Esophagus (tissue), 2 donors: ENCODE results near the gene LOXL4. TPM values are rescaled to one million over a fixed set of nuclear protein-coding genes. Genes with fewer than 3 reads are reported as not detected.

ENCODE experiments used
- H3K27ac ChIP-seq, 2 donors: one replicate each; pipeline ENCODE4 v1.5.1; 2013; ENCODE audit warnings: low read depth in 2 of 2, mild to moderate bottlenecking in 2 of 2, inconsistent platforms in 1 of 2, low read length in 1 of 2, moderate library complexity in 1 of 2
- H3K27me3 ChIP-seq, 2 donors: one replicate each; pipeline ENCODE4 v1.6.1; 2013; ENCODE audit warnings: low read length in 2 of 2, control low read depth in 1 of 2, mild to moderate bottlenecking in 1 of 2; ENCODE audit not compliant: insufficient read depth in 2 of 2, control insufficient read depth in 1 of 2
- H3K36me3 ChIP-seq, 2 donors: one replicate each; pipeline ENCODE4 v1.6.1; 2013; ENCODE audit warnings: low read length in 1 of 2; ENCODE audit not compliant: control insufficient read depth in 2 of 2, insufficient read depth in 2 of 2
- H3K4me1 ChIP-seq, 2 donors: one replicate each; pipeline ENCODE4 v1.6.1; 2013; ENCODE audit warnings: low read length in 1 of 2; ENCODE audit not compliant: control insufficient read depth in 2 of 2, insufficient read depth in 2 of 2
- H3K4me3 ChIP-seq, 2 donors: one replicate each; pipeline ENCODE4 v1.5.1; 2013; ENCODE audit warnings: low read length in 2 of 2, mild to moderate bottlenecking in 2 of 2, low read depth in 1 of 2, moderate library complexity in 1 of 2
- H3K9me3 ChIP-seq, 2 donors: one replicate each; pipeline ENCODE4 v1.6.1; 2013; ENCODE audit warnings: mild to moderate bottlenecking in 2 of 2, low read depth in 1 of 2, low read length in 1 of 2, moderate library complexity in 1 of 2; ENCODE audit not compliant: control insufficient read depth in 2 of 2, insufficient read depth in 1 of 2
- WGBS, 2 donors: extraction: QIAGEN DNeasy Blood & Tissue Kit; methylation state at CpG; one replicate each; pipeline ENCODE4 v1.1.7; 2013; 5-methylcytosine and 5-hydroxymethylcytosine counted together
- polyA plus RNA-seq, 2 donors: library from polyadenylated mRNA; stranded (reverse); fragments of 200-250 nt; gene quantifications; one replicate each; pipeline ENCODE4 v1.2.3, GENCODE V29; 2013
- donor health status: healthy with polysubstance abuse.
- donor health status: Bipolar disorder and iron deficiency.

The LOXL4 gene
- polyA plus RNA-seq, 2 donors, result 0.49 to 0.60 TPM

DNA sequence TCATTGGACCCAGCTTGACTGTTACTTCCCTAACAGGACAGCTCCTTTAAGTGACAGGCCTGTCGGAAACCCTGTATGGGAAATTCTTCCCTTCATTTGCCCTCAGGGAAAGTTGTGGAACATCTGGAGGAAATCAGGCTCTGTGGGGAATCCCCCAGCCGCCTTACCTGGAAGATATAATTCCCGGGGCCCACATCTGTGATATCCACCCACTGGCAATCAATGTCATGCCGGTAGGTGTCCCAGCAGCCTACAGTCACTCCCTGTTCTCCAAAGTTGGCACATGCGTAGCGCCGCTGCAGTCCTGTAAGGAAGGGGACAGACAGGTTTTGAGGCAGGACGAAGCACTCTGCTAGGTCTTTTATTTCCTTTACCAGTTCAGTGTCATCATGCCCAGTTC lies 16.6 kb downstream of the LOXL4 start:
- Histone ChIP-seq H3K9me3 (no peaks in the 10 kb centered on the region), H3K4me3 (no peak overlapping the region), H3K4me1 (peaks cover 3 to 6% of the 10 kb centered on the region in 2 donors), H3K27me3 (no peaks in the 10 kb centered on the region), H3K27ac (no peak overlapping the region), H3K36me3 (peaks cover 20 to 31% of the 10 kb centered on the region in 2 donors)
- WGBS, 2 donors, result 50 to 59% methylated on average over 8 of the region's 8 CpGs

DNA sequence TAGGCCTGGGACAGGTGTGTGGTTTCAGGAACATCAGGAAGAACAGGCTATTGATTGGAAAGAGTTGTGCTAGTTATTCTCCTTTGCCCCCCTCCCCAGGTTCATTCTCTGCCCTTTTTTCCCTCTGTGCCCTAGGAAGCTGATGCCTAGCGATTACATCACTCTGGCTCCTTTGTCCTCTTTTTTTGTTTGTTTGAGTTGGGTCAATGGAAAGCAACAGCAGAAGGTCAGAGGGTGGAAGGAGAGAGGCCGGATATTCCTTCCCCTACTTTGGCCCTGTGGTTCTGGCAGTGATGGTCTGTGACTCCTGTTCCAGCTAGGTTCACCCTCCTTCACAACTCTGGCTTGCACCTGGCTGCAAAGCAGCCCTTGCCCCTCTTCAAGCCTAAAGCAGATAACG lies 18.9 kb downstream of the LOXL4 start:
- 83 to 84% methylated on average over 3 of the region's 3 CpGs for WGBS, 2 donors
- H3K27me3 ChIP-seq, result no peaks in the 10 kb centered on the region
- H3K4me1 ChIP-seq, result peaks cover 3 to 6% of the 10 kb centered on the region in 2 donors
- no peaks in the 10 kb centered on the region for H3K9me3 ChIP-seq
- no peak overlapping the region for H3K4me3 ChIP-seq
- no peak overlapping the region for H3K27ac ChIP-seq
- peaks cover 26 to 36% of the 10 kb centered on the region in 2 donors for H3K36me3 ChIP-seq

DNA sequence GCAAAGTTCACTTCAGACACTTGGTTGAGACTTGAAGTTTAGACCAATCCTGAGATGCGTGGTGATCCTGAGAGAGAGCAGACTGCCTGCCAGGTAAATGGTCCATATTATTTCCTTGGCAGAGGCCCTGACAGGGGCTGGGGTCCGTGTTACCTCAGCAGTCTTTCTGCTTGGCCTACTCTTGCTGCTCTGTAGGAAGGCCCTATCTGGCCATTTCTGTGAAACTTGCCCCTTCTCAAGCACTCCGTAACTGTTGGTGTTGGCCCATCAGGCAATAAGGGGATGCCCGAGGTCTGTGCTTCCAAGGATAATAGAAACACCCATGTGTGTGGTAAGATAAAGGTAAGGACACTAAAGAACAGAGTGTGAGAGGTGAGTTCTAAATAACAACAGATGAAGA lies 20.0 kb downstream of the LOXL4 start:
- Histone ChIP-seq H3K9me3 (no peaks in the 10 kb centered on the region), H3K27me3 (no peaks in the 10 kb centered on the region), H3K4me3 (no peak overlapping the region), H3K36me3 (peaks cover 26 to 39% of the 10 kb centered on the region in 2 donors), H3K27ac (no peak overlapping the region), H3K4me1 (peaks cover 0 to 3% of the 10 kb centered on the region in 2 donors)
- 88 to 94% methylated on average over 4 of the region's 4 CpGs for WGBS, 2 donors

DNA sequence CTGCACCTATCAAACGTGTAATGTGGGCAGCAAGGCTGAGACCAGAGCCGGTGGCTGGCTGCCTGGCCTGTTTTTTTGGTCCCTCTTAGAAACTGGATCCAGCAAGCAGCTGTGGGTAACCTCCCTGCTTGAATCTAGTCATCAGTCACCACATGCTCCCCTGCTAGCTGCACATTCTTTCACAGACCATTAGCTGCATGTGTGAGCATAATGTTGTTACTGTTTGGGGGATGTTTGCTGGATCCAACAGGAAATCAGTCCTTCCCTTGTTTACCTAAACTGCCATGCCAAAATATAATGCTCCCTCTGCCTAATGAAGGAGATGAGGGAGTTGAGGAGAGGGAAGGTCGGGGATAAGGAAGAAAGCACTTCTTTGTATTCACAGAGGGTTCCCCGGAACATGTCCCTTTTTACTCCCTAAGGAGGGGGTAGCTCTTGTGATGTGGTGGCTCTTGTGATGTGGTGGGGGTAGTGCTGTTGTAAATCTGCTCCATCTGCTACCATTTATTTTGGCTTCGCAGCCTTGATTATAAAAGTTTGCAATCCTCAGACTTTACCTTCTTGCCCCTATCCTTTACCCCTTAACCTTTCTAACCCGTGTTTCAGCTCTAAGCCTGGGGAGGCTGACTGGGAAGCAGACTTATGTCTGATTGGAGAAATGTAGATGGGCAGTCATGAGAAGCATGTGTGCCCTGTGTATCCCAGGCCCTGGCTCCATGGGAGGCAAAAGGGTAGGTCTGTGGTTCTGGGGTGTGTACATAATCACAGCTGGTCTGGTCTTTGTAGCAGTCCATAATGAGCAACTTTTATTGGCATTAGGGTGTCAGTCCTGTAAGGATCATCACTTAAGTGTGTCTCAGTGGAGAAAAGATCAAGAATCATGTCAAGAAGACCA lies 20.8 kb downstream of the LOXL4 start:
- Histone ChIP-seq H3K27ac (no peak overlapping the region), H3K9me3 (no peaks in the 10 kb centered on the region), H3K36me3 (peaks cover 26 to 36% of the 10 kb centered on the region in 2 donors), H3K4me1 (peaks cover 0 to 3% of the 10 kb centered on the region in 2 donors), H3K27me3 (no peaks in the 10 kb centered on the region), H3K4me3 (no peak overlapping the region)
- whole genome bisulfite sequencing, 2 donors, result 61 to 64% methylated on average over 6 of the region's 6 CpGs

DNA sequence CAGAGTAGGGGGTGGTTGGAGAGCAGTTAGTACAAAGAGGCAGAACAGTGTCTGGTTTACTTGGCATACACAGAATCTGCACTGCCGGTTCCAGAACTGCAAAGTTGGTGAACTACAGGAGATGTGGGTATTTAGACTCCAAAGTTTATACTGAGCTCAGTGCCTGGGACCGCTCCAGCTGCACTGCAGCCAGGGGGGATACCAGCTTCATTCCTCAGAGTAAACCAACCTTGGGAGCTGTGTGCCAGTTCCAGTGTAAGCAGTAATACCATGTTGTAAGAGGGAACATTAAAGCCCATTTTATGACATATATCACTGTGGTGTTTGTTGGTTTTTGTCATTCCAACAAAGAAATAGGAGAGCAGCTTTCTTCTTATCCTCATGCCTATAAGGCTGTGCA lies 23.4 kb downstream of the LOXL4 start:
- Histone ChIP-seq H3K9me3 (no peaks in the 10 kb centered on the region), H3K36me3 (peaks cover 23 to 30% of the 10 kb centered on the region in 2 donors), H3K27ac (no peak overlapping the region), H3K27me3 (no peaks in the 10 kb centered on the region), H3K4me3 (no peak overlapping the region), H3K4me1 (no peaks in the 10 kb centered on the region)
- WGBS, 2 donors, result 59 to 69% methylated on average over 2 of the region's 2 CpGs

DNA sequence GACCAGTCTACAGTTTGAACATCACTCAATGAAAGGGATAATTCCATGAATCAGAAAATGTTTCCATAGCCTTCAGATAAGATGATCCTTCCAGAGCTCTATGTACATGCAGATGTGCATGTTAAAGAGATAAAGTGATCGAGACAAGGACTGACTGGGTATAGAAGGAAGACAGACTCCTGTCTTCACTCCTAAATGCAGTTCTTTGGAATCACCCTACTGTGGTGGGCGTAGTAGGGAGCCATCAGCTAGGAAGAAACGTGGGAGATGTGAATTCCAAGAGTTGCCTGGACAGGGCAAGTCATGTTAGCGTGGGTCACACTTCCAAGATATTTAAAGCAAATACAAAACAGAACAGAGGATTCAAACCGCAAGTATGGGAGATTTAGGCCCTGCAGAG lies 23.9 kb downstream of the LOXL4 start:
- no peak overlapping the region for H3K4me3 ChIP-seq
- 73 to 78% methylated on average over 5 of the region's 5 CpGs for WGBS, 2 donors
- H3K4me1 ChIP-seq, result no peaks in the 10 kb centered on the region
- peaks cover 23 to 30% of the 10 kb centered on the region in 2 donors for H3K36me3 ChIP-seq
- no peak overlapping the region for H3K27ac ChIP-seq
- no peaks in the 10 kb centered on the region for H3K27me3 ChIP-seq
- H3K9me3 ChIP-seq, result no peaks in the 10 kb centered on the region

DNA sequence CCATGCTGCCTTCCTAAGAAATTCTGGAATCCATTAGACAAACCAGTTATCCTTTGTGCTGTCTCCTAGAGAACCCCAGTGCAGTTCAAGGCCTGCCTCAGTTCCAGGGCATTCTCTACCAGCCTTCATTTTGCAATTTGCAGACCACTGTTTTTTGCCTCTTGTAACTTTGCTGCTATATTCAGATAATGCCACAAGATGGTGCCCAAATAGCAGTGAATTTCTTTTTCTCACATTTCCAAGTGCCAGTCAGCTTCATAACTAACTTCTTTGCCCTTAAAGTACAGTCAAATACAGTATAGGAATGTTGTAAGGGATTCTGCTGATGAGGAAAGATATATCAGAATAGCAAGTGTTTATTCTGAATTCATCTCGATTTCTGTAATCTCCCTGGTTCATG lies 25.2 kb downstream of the LOXL4 start:
- Histone ChIP-seq H3K27me3 (no peaks in the 10 kb centered on the region), H3K4me3 (no peak overlapping the region), H3K36me3 (peaks cover 11 to 22% of the 10 kb centered on the region in 2 donors), H3K27ac (no peak overlapping the region), H3K9me3 (no peaks in the 10 kb centered on the region), H3K4me1 (no peaks in the 10 kb centered on the region)
- WGBS, 2 donors, result 76 to 88% methylated on average over 1 of the region's 1 CpG

DNA sequence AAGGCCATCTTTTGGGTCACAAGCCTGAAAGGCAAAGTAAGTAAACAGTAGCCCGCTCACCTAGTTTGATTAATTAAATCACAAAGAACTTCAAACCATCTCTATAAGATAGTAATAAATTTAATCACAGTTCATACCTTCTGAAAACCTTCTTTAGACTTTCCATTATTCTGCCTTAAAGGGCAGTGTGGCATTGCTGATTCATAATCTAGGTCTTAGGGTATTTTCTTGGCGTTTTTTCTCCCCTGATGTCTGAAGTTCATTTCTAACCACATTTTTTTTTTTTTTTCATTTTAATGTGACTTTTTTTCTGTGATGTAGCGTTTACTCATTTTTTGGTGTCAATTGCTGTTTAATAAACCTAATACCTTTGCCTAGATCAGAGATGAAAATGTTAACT lies 27.5 kb downstream of the LOXL4 start:
- no peaks in the 10 kb centered on the region for H3K9me3 ChIP-seq
- H3K4me1 ChIP-seq, result no peaks in the 10 kb centered on the region
- H3K27me3 ChIP-seq, result no peaks in the 10 kb centered on the region
- peaks cover 9 to 13% of the 10 kb centered on the region in 2 donors for H3K36me3 ChIP-seq
- no peak overlapping the region for H3K4me3 ChIP-seq
- 87 to 92% methylated on average over 3 of the region's 3 CpGs for WGBS, 2 donors
- H3K27ac ChIP-seq, result no peak overlapping the region

DNA sequence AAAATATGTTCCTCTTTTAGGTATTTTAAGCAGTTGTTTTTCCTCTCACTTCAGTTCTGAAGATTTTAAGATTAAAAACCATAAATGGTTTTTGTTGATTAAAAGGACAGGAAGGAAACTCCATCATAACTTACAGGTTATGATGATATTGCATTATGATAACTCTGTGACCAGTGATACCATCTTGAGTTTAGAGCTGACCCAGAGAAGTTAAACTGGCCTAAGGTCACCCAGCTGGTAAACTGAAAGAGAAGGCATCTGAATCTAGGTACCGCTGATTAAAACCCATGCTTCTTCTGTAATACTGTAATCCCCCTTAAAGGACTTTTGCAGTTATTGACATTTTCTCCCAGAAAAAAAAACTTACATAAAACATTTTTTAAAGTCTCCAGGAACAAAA lies 29.6 kb downstream of the LOXL4 start:
- Histone ChIP-seq H3K36me3 (peaks cover 3 to 7% of the 10 kb centered on the region in 2 donors), H3K4me1 (no peaks in the 10 kb centered on the region), H3K27ac (no peak overlapping the region), H3K9me3 (no peaks in the 10 kb centered on the region), H3K4me3 (no peak overlapping the region), H3K27me3 (no peaks in the 10 kb centered on the region)
- 94 to 100% methylated on average over 1 of the region's 1 CpG for WGBS, 2 donors

DNA sequence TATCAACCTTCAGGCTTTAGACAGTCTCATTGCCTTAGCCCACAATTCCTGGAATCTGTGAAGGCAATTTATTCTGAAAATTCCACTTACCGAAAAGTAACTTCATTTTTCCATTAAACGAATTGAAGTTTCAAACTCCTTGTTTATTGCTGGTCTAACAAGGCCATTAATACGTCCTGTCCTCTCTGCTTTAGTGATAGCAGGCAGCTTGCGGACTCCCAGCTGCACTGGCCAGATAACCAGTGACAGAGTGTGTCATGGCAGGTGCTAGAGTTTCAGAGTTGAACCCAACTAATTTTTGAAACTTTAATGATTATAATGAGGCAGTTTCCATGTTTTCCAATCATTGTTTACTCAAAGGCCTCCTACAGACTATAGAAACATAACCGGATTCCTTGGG lies 31.1 kb downstream of the LOXL4 start:
- peaks cover 3 to 7% of the 10 kb centered on the region in 2 donors for H3K36me3 ChIP-seq
- H3K27me3 ChIP-seq, result no peaks in the 10 kb centered on the region
- no peaks in the 10 kb centered on the region for H3K9me3 ChIP-seq
- no peaks in the 10 kb centered on the region for H3K4me1 ChIP-seq
- no peak overlapping the region for H3K27ac ChIP-seq
- no peak overlapping the region for H3K4me3 ChIP-seq
- WGBS, 2 donors, result 83 to 85% methylated on average over 5 of the region's 5 CpGs
